Measurements from ENCODE around the gene PHF21A. TPM values are rescaled to one million over a fixed set of nuclear protein-coding genes. Genes with fewer than 3 reads are reported as not detected.
"Not testable (repeated sequence)": the region's sequence is repeated elsewhere in the genome, so short reads cannot be mapped to it uniquely, and the experiment has no call there.

The PHF21A gene
- total RNA-seq, 2 donors from 2014 or later, result 40.2 to 54.0 TPM

GRCh38 chr11:46049325-46049897, 71.8 kb downstream of the PHF21A start:
- DNase-seq (ENCODE audit: low spot score), result no peak
- intact Hi-C loops (cut with DNase I), result no loop called here

- intact Hi-C loops (cut with DNase I), result no loop called here
- no peak for DNase-seq (ENCODE audit: low spot score)
These were observed 73.1 kb downstream of the PHF21A start for GRCh38 chr11:46048198-46048597.

- DNase-seq (ENCODE audit: low spot score), result no peak
- intact Hi-C loops (cut with DNase I), result no loop called here
These were observed 73.7 kb downstream of the PHF21A start for GRCh38 chr11:46047520-46047919.

- intact Hi-C loops (cut with DNase I), result no loop called here
- no peak for DNase-seq (ENCODE audit: low spot score)
These were observed 75.4 kb downstream of the PHF21A start for GRCh38 chr11:46045811-46046210.

- intact Hi-C loops (cut with DNase I), result no loop called here
- no peak for DNase-seq (ENCODE audit: low spot score)
These were observed 76.7 kb downstream of the PHF21A start for GRCh38 chr11:46044601-46045000.

- intact Hi-C loops (cut with DNase I), result no loop called here
- no peak for DNase-seq (ENCODE audit: low spot score)
These were observed 81.3 kb downstream of the PHF21A start for GRCh38 chr11:46039990-46040389.

- no peak for DNase-seq (ENCODE audit: low spot score)
- intact Hi-C loops (cut with DNase I), result no loop called here
These were observed 82.7 kb downstream of the PHF21A start for GRCh38 chr11:46038529-46038928.

- intact Hi-C loops (cut with DNase I), result no loop called here
- no peak for DNase-seq (ENCODE audit: low spot score)
These were observed 84.3 kb downstream of the PHF21A start for GRCh38 chr11:46036969-46037368.

- DNase-seq (ENCODE audit: low spot score), result no peak
- intact Hi-C loops (cut with DNase I), result no loop called here
These were observed 85.2 kb downstream of the PHF21A start for GRCh38 chr11:46036009-46036408.

GRCh38 chr11:46034041-46034440, 87.2 kb downstream of the PHF21A start:
- intact Hi-C loops (cut with DNase I), result no loop called here
- DNase-seq (ENCODE audit: low spot score), result no peak

GRCh38 chr11:46026606-46027293, 94.5 kb downstream of the PHF21A start:
- DNase-seq (ENCODE audit: low spot score), result no peak
- intact Hi-C loops (cut with DNase I), result no loop called here

- intact Hi-C loops (cut with DNase I), result no loop called here
These were observed 101.1 kb downstream of the PHF21A start for GRCh38 chr11:46020084-46020599.

GRCh38 chr11:46018651-46019050, 102.6 kb downstream of the PHF21A start:
- intact Hi-C loops (cut with DNase I), result no loop called here
- DNase-seq (ENCODE audit: low spot score), result no peak

More at GRCh38 chr11:46020084-46020599, 101.1 kb downstream of the PHF21A start:
- no peak for DNase-seq (ENCODE audit: low spot score)

- DNase-seq (ENCODE audit: low spot score), result no peak
- intact Hi-C loops (cut with DNase I), result no loop called here
These were observed 103.9 kb downstream of the PHF21A start for GRCh38 chr11:46017341-46017740.

GRCh38 chr11:46015941-46016340, 105.3 kb downstream of the PHF21A start:
- intact Hi-C loops (cut with DNase I), result no loop called here
- no peak for DNase-seq (ENCODE audit: low spot score)

GRCh38 chr11:46014168-46014567, 107.1 kb downstream of the PHF21A start:
- intact Hi-C loops (cut with DNase I); DNase-seq (ENCODE audit: low spot score): not testable (repeated sequence)

- no peak for DNase-seq (ENCODE audit: low spot score)
- intact Hi-C loops (cut with DNase I), result no loop called here
These were observed 109.1 kb downstream of the PHF21A start for GRCh38 chr11:46012185-46012584.

- intact Hi-C loops (cut with DNase I), result no loop called here
- DNase-seq (ENCODE audit: low spot score), result no peak
These were observed 111.2 kb downstream of the PHF21A start for GRCh38 chr11:46010100-46010499.

GRCh38 chr11:46009647-46010046, 111.6 kb downstream of the PHF21A start:
- DNase-seq (ENCODE audit: low spot score), result no peak
- intact Hi-C loops (cut with DNase I), result no loop called here

GRCh38 chr11:46006418-46007070, 114.7 kb downstream of the PHF21A start:
- DNase-seq (ENCODE audit: low spot score), result no peak
- intact Hi-C loops (cut with DNase I), result no loop called here

Measured in posterior vena cava (tissue), 2 donors.